Small intestine (tissue), 7 donors: Measurements from ENCODE around the gene IL1RL1. TPM values are rescaled to one million over a fixed set of nuclear protein-coding genes. Genes with fewer than 3 reads are reported as not detected.

Source experiments
- DNase-seq, 2 donors: peaks; one replicate each; pipeline versions ENCODE4 v3.0.0 to v3.0.0-alpha.2; 2013
- FAIRE-seq: peaks from 2 replicates; lab custom pipeline; 2012; peaks lifted over from hg19 to GRCh38; lab: Jason Lieb, UNC
- H3K27ac ChIP-seq, 3 donors: one replicate each; pipeline ENCODE4 v1.5.1; 2013; ENCODE audit warnings: low read length in 2 of 3, mild to moderate bottlenecking in 2 of 3, control low read depth in 1 of 3, inconsistent platforms in 1 of 3, low read depth in 1 of 3, moderate library complexity in 1 of 3
- H3K27me3 ChIP-seq, 3 donors: one replicate each; pipeline ENCODE4 v1.6.1; 2013; ENCODE audit warnings: low read length in 3 of 3, inconsistent platforms in 1 of 3; ENCODE audit not compliant: control insufficient read depth in 3 of 3, insufficient read depth in 3 of 3
- H3K36me3 ChIP-seq, 3 donors: one replicate each; pipeline ENCODE4 v1.6.1; 2013; ENCODE audit warnings: low read length in 3 of 3, inconsistent platforms in 1 of 3, low read depth in 1 of 3, mild to moderate bottlenecking in 1 of 3, moderate library complexity in 1 of 3; ENCODE audit not compliant: control insufficient read depth in 3 of 3, insufficient read depth in 2 of 3
- H3K4me1 ChIP-seq, 3 donors: one replicate each; pipeline ENCODE4 v1.6.1; 2013; ENCODE audit warnings: low read length in 2 of 3, inconsistent platforms in 1 of 3, low read depth in 1 of 3, mild to moderate bottlenecking in 1 of 3, moderate library complexity in 1 of 3; ENCODE audit not compliant: control insufficient read depth in 3 of 3, insufficient read depth in 2 of 3
- H3K4me3 ChIP-seq, 3 donors: one replicate each; pipeline ENCODE4 v1.5.1; 2013; ENCODE audit warnings: low read length in 3 of 3, control low read depth in 1 of 3, inconsistent platforms in 1 of 3, low read depth in 1 of 3, mild to moderate bottlenecking in 1 of 3, moderate library complexity in 1 of 3
- H3K9me3 ChIP-seq, 2 donors: one replicate each; pipeline ENCODE4 v1.6.1; 2013; ENCODE audit warnings: low read depth in 1 of 2, low read length in 1 of 2; ENCODE audit not compliant: control insufficient read depth in 2 of 2, insufficient read depth in 1 of 2
- WGBS, 3 donors: extraction: QIAGEN DNeasy Blood & Tissue Kit; methylation state at CpG; one replicate each; pipeline ENCODE4 v1.1.7; 2013; 5-methylcytosine and 5-hydroxymethylcytosine counted together
- polyA plus RNA-seq, 4 donors: library from polyadenylated mRNA; stranded (reverse) in 3 of 4; unstranded in 1 of 4; fragments of 200-250 nt in 3 of 4; fragments of 120-200 nt in 1 of 4; gene quantifications; one replicate each; pipeline versions ENCODE4 v1.2.1 to v1.2.3, GENCODE V29; 2013
- donor health status: healthy with polysubstance abuse.
- donor health status: control.
- donor health status: control.
- donor health status: Bipolar disorder and iron deficiency.
- donor health status: healthy.

IL1RL1 gene
- polyA plus RNA-seq, 4 donors = 0.31 to 14.6 (median 2.4) TPM

GRCh38 chr2:102285368-102285767 is 26.0 kb upstream of the IL1RL1 start:
- FAIRE-seq (no peak), DNase-seq (no peak)
- no peaks in the 10 kb centered on the region for H3K9me3 ChIP-seq
- H3K36me3 ChIP-seq = no peaks in the 10 kb centered on the region
- H3K4me3 ChIP-seq = no peak overlapping the region
- H3K27ac ChIP-seq = no peak overlapping the region
- peaks cover 0 to 2% (median 0%) of the 10 kb centered on the region in 3 donors for H3K27me3 ChIP-seq
- H3K4me1 ChIP-seq = no peaks in the 10 kb centered on the region
- WGBS, 3 donors = 72 to 80% (median 74%) methylated on average over 2 of the region's 2 CpGs

- Histone ChIP-seq H3K4me1 (no peaks in the 10 kb centered on the region), H3K9me3 (no peaks in the 10 kb centered on the region), H3K36me3 (no peaks in the 10 kb centered on the region), H3K4me3 (no peak overlapping the region), H3K27me3 (peaks cover 0 to 2% (median 0%) of the 10 kb centered on the region in 3 donors), H3K27ac (no peak overlapping the region)
- DNase-seq = no peak
- no peak for FAIRE-seq
- 43 to 60% (median 54%) methylated on average over 3 of the region's 3 CpGs for WGBS, 3 donors
These were observed 25.3 kb upstream of the IL1RL1 start for GRCh38 chr2:102286041-102286440.

GRCh38 chr2:102289129-102289528 is 22.2 kb upstream of the IL1RL1 start:
- no peak for DNase-seq
- no peak for FAIRE-seq
- Histone ChIP-seq H3K4me1 (no peaks in the 10 kb centered on the region), H3K9me3 (no peaks in the 10 kb centered on the region), H3K27ac (no peak overlapping the region), H3K27me3 (no peaks in the 10 kb centered on the region), H3K36me3 (no peaks in the 10 kb centered on the region), H3K4me3 (no peak overlapping the region)
- WGBS, 3 donors = 87 to 90% (median 87%) methylated on average over 5 of the region's 5 CpGs

- peaks cover 0 to 2% (median 0%) of the 10 kb centered on the region in 3 donors for H3K27me3 ChIP-seq
- no peak overlapping the region for H3K4me3 ChIP-seq
- DNase-seq = no peak
- no peak overlapping the region for H3K27ac ChIP-seq
- no peaks in the 10 kb centered on the region for H3K4me1 ChIP-seq
- peak; percentile 91 for FAIRE-seq
- H3K9me3 ChIP-seq = no peaks in the 10 kb centered on the region
- no peaks in the 10 kb centered on the region for H3K36me3 ChIP-seq
These were observed 20.8 kb upstream of the IL1RL1 start for GRCh38 chr2:102290594-102290993.

GRCh38 chr2:102291319-102292075 is 19.9 kb upstream of the IL1RL1 start:
- no peak for FAIRE-seq
- 66 to 71% (median 68%) methylated on average over 4 of the region's 4 CpGs for WGBS, 3 donors

GRCh38 chr2:102294802-102295489 is 16.4 kb upstream of the IL1RL1 start:
- Histone ChIP-seq H3K27ac (peak overlapping the region in 1 of 3 donors; percentile 45), H3K36me3 (no peaks in the 10 kb centered on the region)
- no peak for FAIRE-seq

More at GRCh38 chr2:102291319-102292075, 19.9 kb upstream of the IL1RL1 start:
- Histone ChIP-seq H3K4me3 (no peak overlapping the region), H3K27ac (no peak overlapping the region), H3K36me3 (no peaks in the 10 kb centered on the region), H3K9me3 (no peaks in the 10 kb centered on the region), H3K4me1 (no peaks in the 10 kb centered on the region), H3K27me3 (peaks cover 0 to 2% (median 0%) of the 10 kb centered on the region in 3 donors)
- no peak for DNase-seq

GRCh38 chr2:102295566-102295965 is 15.8 kb upstream of the IL1RL1 start:
- H3K27me3 ChIP-seq = peaks cover 0 to 2% (median 0%) of the 10 kb centered on the region in 3 donors
- FAIRE-seq = no peak
- H3K9me3 ChIP-seq = no peaks in the 10 kb centered on the region
- peak overlapping the region in 1 of 3 donors; percentile 45 for H3K27ac ChIP-seq
- no peaks in the 10 kb centered on the region for H3K36me3 ChIP-seq
- H3K4me3 ChIP-seq = no peak overlapping the region
- WGBS, 3 donors = 78 to 97% (median 88%) methylated on average over 1 of the region's 1 CpG
- DNase-seq = no peak
- no peaks in the 10 kb centered on the region for H3K4me1 ChIP-seq

More at GRCh38 chr2:102294802-102295489, 16.4 kb upstream of the IL1RL1 start:
- no peaks in the 10 kb centered on the region for H3K4me1 ChIP-seq
- peaks cover 0 to 2% (median 0%) of the 10 kb centered on the region in 3 donors for H3K27me3 ChIP-seq
- no peaks in the 10 kb centered on the region for H3K9me3 ChIP-seq
- WGBS, 3 donors = 67 to 69% (median 69%) methylated on average over 3 of the region's 3 CpGs
- H3K4me3 ChIP-seq = no peak overlapping the region
- DNase-seq = no peak

- Histone ChIP-seq H3K36me3 (no peaks in the 10 kb centered on the region), H3K27ac (no peak overlapping the region), H3K4me3 (no peak overlapping the region), H3K9me3 (no peaks in the 10 kb centered on the region), H3K4me1 (no peaks in the 10 kb centered on the region), H3K27me3 (peaks cover 0 to 2% (median 0%) of the 10 kb centered on the region in 3 donors)
- DNase-seq = no peak
- no peak for FAIRE-seq
These were observed 14.9 kb upstream of the IL1RL1 start for GRCh38 chr2:102296449-102296848.
